CD14-positive monocyte (primary cell): ENCODE data around the gene RAB11FIP4. TPM values are rescaled to one million over a fixed set of nuclear protein-coding genes. Genes with fewer than 3 reads are reported as not detected.

Source experiments
- DNase-seq, 3 donors: peaks; one replicate each; pipeline ENCODE4 v3.0.0-alpha.2; 2011 to 2022
- H2AFZ ChIP-seq: 2 replicates; pipeline ENCODE4 v1.6.0; 2012; ENCODE audit warnings: mild to moderate bottlenecking, low read depth, low read length, inconsistent platforms; ENCODE audit not compliant: insufficient read depth, poor library complexity, severe bottlenecking
- H3K27ac ChIP-seq, 2 donors: 1 replicate in 1 of 2; 2 replicates in 1 of 2; pipeline ENCODE4 v1.5.1; 2012 to 2013; ENCODE audit warnings: low read length in 2 of 2, control low read depth in 1 of 2, inconsistent platforms in 1 of 2, low read depth in 1 of 2, mild to moderate bottlenecking in 1 of 2
- H3K27me3 ChIP-seq, 2 donors: one replicate each; pipeline versions ENCODE4 v1.6.0 to v1.6.1; 2011 to 2013; ENCODE audit warnings: low read length in 2 of 2; ENCODE audit not compliant: control insufficient read depth in 2 of 2, insufficient read depth in 2 of 2
- H3K36me3 ChIP-seq, 2 donors: replicated peaks in 1 of 2; 1 replicate in 1 of 2; 2 replicates in 1 of 2; pipeline versions ENCODE4 v1.5.1 to v1.6.1; 2012 to 2013; ENCODE audit warnings: low read length in 2 of 2, control low read depth in 1 of 2, inconsistent platforms in 1 of 2, mild to moderate bottlenecking in 1 of 2; ENCODE audit not compliant: insufficient read depth in 2 of 2, control insufficient read depth in 1 of 2
- H3K4me1 ChIP-seq, 2 donors: 1 replicate in 1 of 2; 2 replicates in 1 of 2; pipeline versions ENCODE4 v1.5.1 to v1.6.1; 2012 to 2013; ENCODE audit warnings: low read length in 2 of 2, control low read depth in 1 of 2, inconsistent platforms in 1 of 2, mild to moderate bottlenecking in 1 of 2, moderate library complexity in 1 of 2; ENCODE audit not compliant: insufficient read depth in 2 of 2, control insufficient read depth in 1 of 2
- H3K4me2 ChIP-seq: replicated peaks from 2 replicates; pipeline ENCODE3; 2012; ENCODE audit warnings: low read length, moderate library complexity, mild to moderate bottlenecking; ENCODE audit not compliant: poor library complexity, severe bottlenecking; ENCODE audit errors: extremely low read depth
- H3K4me3 ChIP-seq, 3 experiments: fragments of 200-600 bp in 1 of 3; sonication (generic) in 1 of 3; replicated peaks in 1 of 3; 1 replicate in 2 of 3; 2 replicates in 1 of 3; pipeline ENCODE4 v1.5.1; 2011 to 2013; ENCODE audit warnings: low read length in 3 of 3, mild to moderate bottlenecking in 3 of 3, control low read depth in 2 of 3, low read depth in 2 of 3, inconsistent platforms in 1 of 3, moderate library complexity in 1 of 3
- H3K79me2 ChIP-seq: 2 replicates; pipeline ENCODE4 v1.6.0; 2012; ENCODE audit warnings: mild to moderate bottlenecking, control low read depth, inconsistent platforms, low read length, moderate library complexity; ENCODE audit not compliant: insufficient read depth
- H3K9ac ChIP-seq: 2 replicates; pipeline ENCODE4 v1.6.0; 2017; ENCODE audit warnings: low read length, mild to moderate bottlenecking; ENCODE audit not compliant: insufficient read depth, poor library complexity, severe bottlenecking
- H3K9me3 ChIP-seq, 2 donors: replicated peaks in 1 of 2; 1 replicate in 1 of 2; 2 replicates in 1 of 2; pipeline versions ENCODE4 v1.5.1 to v1.6.1; 2012 to 2013; ENCODE audit warnings: low read length in 2 of 2, control low read depth in 1 of 2; ENCODE audit not compliant: control insufficient read depth in 1 of 2, insufficient read depth in 1 of 2
- H4K20me1 ChIP-seq: 2 replicates; pipeline ENCODE4 v1.6.0; 2012; ENCODE audit warnings: mild to moderate bottlenecking, low read length, control low read depth, moderate library complexity; ENCODE audit not compliant: insufficient read depth
- H3K27ac Mint-ChIP-seq, 7 donors: one replicate each; pipeline ENCODE4 v1.8.0; 2020; ENCODE audit warnings: mild to moderate bottlenecking in 7 of 7, mixed read lengths in 7 of 7, moderate library complexity in 6 of 7, inconsistent platforms in 2 of 7
- H3K27me3 Mint-ChIP-seq, 3 donors: one replicate each; pipeline ENCODE4 v1.8.0; 2021 to 2022; ENCODE audit warnings: low read depth in 3 of 3, mild to moderate bottlenecking in 3 of 3, mixed read lengths in 3 of 3, moderate library complexity in 3 of 3, inconsistent platforms in 1 of 3
- H3K36me3 Mint-ChIP-seq, 2 donors: one replicate each; pipeline ENCODE4 v1.8.0; 2020; ENCODE audit warnings: mixed read lengths in 2 of 2, inconsistent platforms in 1 of 2, mild to moderate bottlenecking in 1 of 2
- H3K4me1 Mint-ChIP-seq: one replicate; pipeline ENCODE4 v1.8.0; 2020; ENCODE audit warnings: mild to moderate bottlenecking, mixed read lengths
- H3K4me3 Mint-ChIP-seq, 2 donors: one replicate each; pipeline ENCODE4 v1.8.0; 2020; ENCODE audit warnings: mild to moderate bottlenecking in 2 of 2, mixed read lengths in 2 of 2, moderate library complexity in 1 of 2
- H3K9me3 Mint-ChIP-seq, 7 donors: one replicate each; pipeline ENCODE4 v1.8.0; 2020 to 2022; ENCODE audit warnings: mixed read lengths in 7 of 7, mild to moderate bottlenecking in 6 of 7, moderate library complexity in 6 of 7, inconsistent platforms in 2 of 7
- WGBS: methylation state at CpG from one replicate; pipeline ENCODE4 v1.1.5; 2013; ENCODE audit warnings: missing lambda C conversion rate; ENCODE audit not compliant: insufficient coverage; 5-methylcytosine and 5-hydroxymethylcytosine counted together
- intact Hi-C, 2 donors: fragments of 100-400 bp; cut with micrococcal nuclease; formaldehyde crosslinking; loops; one replicate each; pipeline versions ENCODE4 v1.15.0 to v1.15.1; 2023
- polyA plus RNA-seq, 3 donors: library from polyadenylated mRNA; depleted of rRNA in 1 of 3; unstranded in 2 of 3; stranded (reverse) in 1 of 3; fragments of 300-500 nt in 2 of 3; fragments of >200 nt in 1 of 3; fragmentation: Illumina TruSeq in 2 of 3; gene quantifications; 1 replicate in 2 of 3; 2 replicates in 1 of 3; pipeline ENCODE4 v1.2.3, GENCODE V29; 2012 to 2021
- TF ChIP-seq, protein P1 (sequence below): fragments of 200-600 bp; IDR thresholded peaks from one replicate; pipeline ENCODE4 v1.8.0; 2022; ENCODE audit warnings: antibody characterized with exemption, mild to moderate bottlenecking

The RAB11FIP4 gene
- polyA plus RNA-seq, 3 donors: 10.4 to 21.9 (median 16.2) TPM

DNA sequence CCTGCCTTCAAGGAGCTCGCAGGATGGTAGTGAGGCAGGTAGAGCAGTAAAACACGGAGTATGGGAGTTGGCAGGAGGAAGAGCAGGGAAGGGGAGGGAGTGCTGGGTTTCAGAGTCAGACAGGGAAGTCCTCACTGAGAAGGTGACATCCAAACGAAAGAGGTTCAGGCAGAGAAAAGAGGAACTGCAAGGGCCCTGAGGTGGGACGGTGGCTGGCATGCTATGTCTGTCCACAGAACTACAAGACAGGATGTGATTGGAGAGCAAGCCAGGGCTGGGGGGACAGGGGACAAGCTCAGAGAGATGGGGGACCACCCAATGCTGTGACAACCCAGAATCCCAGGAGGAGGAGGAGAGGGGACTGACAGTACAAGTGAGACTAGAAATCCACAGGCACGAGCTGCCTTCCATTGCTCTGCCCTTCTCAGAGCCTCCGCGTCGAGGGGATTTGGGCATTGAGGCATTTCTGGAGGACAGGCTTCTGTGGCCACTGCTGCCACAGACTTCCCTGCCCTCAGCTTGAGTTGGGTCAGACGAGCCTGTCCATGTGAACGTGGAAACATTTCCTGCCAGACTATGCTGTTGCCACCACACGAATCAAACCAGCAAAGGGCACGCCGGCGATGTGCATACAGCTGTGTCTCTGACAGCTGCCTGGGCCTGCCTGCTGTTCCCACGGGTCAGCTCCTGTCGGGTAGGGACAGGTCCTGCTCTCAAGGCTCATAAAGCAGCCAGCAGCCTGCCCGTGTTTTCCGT is 100.1 kb downstream of the RAB11FIP4 start:
- Histone ChIP-seq H3K36me3 (no peaks in the 10 kb centered on the region), H3K4me2 (peak overlapping the region; percentile 68), H3K4me1 (peaks cover 83 to 95% of the 10 kb centered on the region in 2 donors), H3K9ac (peak overlapping the region; percentile 48), H3K4me3 (peak overlapping the region in 1 of 3 experiments; percentile 70), H3K9me3 (no peaks in the 10 kb centered on the region), H3K79me2 (peaks cover 59% of the 10 kb centered on the region), H3K27me3 (peaks cover 0 to 6% of the 10 kb centered on the region in 2 donors), H3K27ac (peak overlapping the region; percentile 92 to 97), H4K20me1 (peaks cover 25% of the 10 kb centered on the region), H2AFZ (no peak overlapping the region)
- intact Hi-C loops: loop anchor here in 1 of 2 donors (5.0 to 10.0 kb wide), 3 partner anchors 93 to 539 kb away; partner anchors contain the start of gene EVI2B
- Mint-ChIP-seq H3K27ac (peak overlapping the region; percentile 96 to 99 (median 98)), H3K27me3 (peaks cover 13 to 23% (median 17%) of the 10 kb centered on the region in 3 donors), H3K36me3 (peaks cover 13 to 16% of the 10 kb centered on the region in 2 donors), H3K4me3 (peak overlapping the region; percentile 61 to 80), H3K4me1 (peaks cover 77% of the 10 kb centered on the region), H3K9me3 (no peaks in the 10 kb centered on the region)
- TF ChIP-seq, protein P1, sequence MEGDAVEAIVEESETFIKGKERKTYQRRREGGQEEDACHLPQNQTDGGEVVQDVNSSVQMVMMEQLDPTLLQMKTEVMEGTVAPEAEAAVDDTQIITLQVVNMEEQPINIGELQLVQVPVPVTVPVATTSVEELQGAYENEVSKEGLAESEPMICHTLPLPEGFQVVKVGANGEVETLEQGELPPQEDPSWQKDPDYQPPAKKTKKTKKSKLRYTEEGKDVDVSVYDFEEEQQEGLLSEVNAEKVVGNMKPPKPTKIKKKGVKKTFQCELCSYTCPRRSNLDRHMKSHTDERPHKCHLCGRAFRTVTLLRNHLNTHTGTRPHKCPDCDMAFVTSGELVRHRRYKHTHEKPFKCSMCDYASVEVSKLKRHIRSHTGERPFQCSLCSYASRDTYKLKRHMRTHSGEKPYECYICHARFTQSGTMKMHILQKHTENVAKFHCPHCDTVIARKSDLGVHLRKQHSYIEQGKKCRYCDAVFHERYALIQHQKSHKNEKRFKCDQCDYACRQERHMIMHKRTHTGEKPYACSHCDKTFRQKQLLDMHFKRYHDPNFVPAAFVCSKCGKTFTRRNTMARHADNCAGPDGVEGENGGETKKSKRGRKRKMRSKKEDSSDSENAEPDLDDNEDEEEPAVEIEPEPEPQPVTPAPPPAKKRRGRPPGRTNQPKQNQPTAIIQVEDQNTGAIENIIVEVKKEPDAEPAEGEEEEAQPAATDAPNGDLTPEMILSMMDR: no peak
- WGBS: 52% methylated on average over 18 of the region's 18 CpGs
- peak; percentile 74 to 89 (median 83) for DNase-seq

DNA sequence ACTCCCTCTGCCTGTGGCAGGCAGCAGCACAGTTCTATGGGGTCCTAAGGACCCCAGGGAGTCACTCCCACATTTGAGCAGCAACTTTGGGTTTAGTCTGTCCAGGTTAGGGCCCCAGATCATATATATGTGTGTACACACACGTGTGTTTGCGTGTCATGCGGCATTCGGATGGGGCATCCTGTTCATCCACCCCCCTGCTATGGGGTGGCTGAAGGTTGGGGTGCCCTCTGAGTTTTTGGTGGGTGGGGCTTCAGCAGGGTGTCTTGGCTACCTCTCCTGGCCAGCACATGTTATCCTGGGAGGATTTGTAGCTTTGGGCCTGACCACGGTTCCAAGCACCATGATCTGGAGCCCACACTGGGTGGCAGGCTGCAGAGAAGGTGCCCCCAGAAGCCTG is 100.7 kb downstream of the RAB11FIP4 start:
- no peaks in the 10 kb centered on the region for H3K36me3 ChIP-seq
- TF ChIP-seq, protein P1: no peak
- H3K79me2 ChIP-seq: peaks cover 62% of the 10 kb centered on the region
- Mint-ChIP-seq H3K9me3 (no peaks in the 10 kb centered on the region), H3K4me3 (peak overlapping the region in 1 of 2 donors; percentile 21), H3K27me3 (peaks cover 11 to 19% (median 13%) of the 10 kb centered on the region in 3 donors), H3K4me1 (peaks cover 71% of the 10 kb centered on the region), H3K27ac (peak overlapping the region; percentile 96 to 99 (median 98)), H3K36me3 (peaks cover 15 to 16% of the 10 kb centered on the region in 2 donors)
- peak overlapping the region; percentile 68 for H3K4me2 ChIP-seq
- H3K27ac ChIP-seq: peak overlapping the region; percentile 92 to 97
- H3K4me3 ChIP-seq: peak overlapping the region in 1 of 3 experiments; percentile 70
- peaks cover 25% of the 10 kb centered on the region for H4K20me1 ChIP-seq
- DNase-seq: no peak
- H2AFZ ChIP-seq: no peak overlapping the region
- H3K9ac ChIP-seq: peak overlapping the region; percentile 48
- H3K4me1 ChIP-seq: peaks cover 78 to 89% of the 10 kb centered on the region in 2 donors
- H3K9me3 ChIP-seq: no peaks in the 10 kb centered on the region
- peaks cover 0 to 6% of the 10 kb centered on the region in 2 donors for H3K27me3 ChIP-seq
- intact Hi-C loops: loop anchor here in 1 of 2 donors (5.0 to 10.0 kb wide), 3 partner anchors 93 to 540 kb away; partner anchors contain the start of gene EVI2B
- 90% methylated on average over 4 of the region's 5 CpGs for WGBS
